DMS153 (cell line): ENCODE measurements around the gene ANKRD65.
"Not testable (repeated sequence)": the region's sequence is repeated elsewhere in the genome, so short reads cannot be mapped to it uniquely, and the experiment has no call there.

ENCODE experiments used
- DNase-seq: peaks from one replicate; lab custom pipeline; 2025; lab: John Stamatoyannopoulos, UW

ANKRD65 gene

GRCh38 chr1:1393428-1393827, 27.6 kb downstream of the ANKRD65 start:
- DNase-seq = no peak

GRCh38 chr1:1393014-1393413, 28.1 kb downstream of the ANKRD65 start:
- DNase-seq = no peak

GRCh38 chr1:1391225-1391624, 29.9 kb downstream of the ANKRD65 start:
- no peak for DNase-seq

GRCh38 chr1:1390675-1391074, 30.4 kb downstream of the ANKRD65 start:
- DNase-seq = no peak

- no peak for DNase-seq
Observed at GRCh38 chr1:1388078-1388472, 33.0 kb downstream of the ANKRD65 start.

GRCh38 chr1:1387098-1388077, 33.7 kb downstream of the ANKRD65 start:
- DNase-seq = no peak

GRCh38 chr1:1385931-1386330, 35.1 kb downstream of the ANKRD65 start:
- DNase-seq = no peak

GRCh38 chr1:1385339-1385738, 35.7 kb downstream of the ANKRD65 start:
- DNase-seq = not testable (repeated sequence)

GRCh38 chr1:1381294-1381693, 39.8 kb downstream of the ANKRD65 start:
- no peak for DNase-seq

- no peak for DNase-seq
Observed at GRCh38 chr1:1380860-1381259, 40.2 kb downstream of the ANKRD65 start.

- no peak for DNase-seq
Observed at GRCh38 chr1:1377540-1378205, 43.4 kb downstream of the ANKRD65 start.

- DNase-seq = no peak
Observed at GRCh38 chr1:1376551-1377226, 44.4 kb downstream of the ANKRD65 start.

- DNase-seq = peak; percentile 100
Observed at GRCh38 chr1:1374929-1375662, 46.0 kb downstream of the ANKRD65 start, which contains the start of gene AURKAIP1. TSS of gene AURKAIP1 (minus strand) at chr1:1375207. CDS start at chr1:1374756, 451 bp downstream.

- DNase-seq = no peak
Observed at GRCh38 chr1:1374589-1374928, 46.5 kb downstream of the ANKRD65 start.

- DNase-seq = no peak
Observed at GRCh38 chr1:1373815-1374588, 47.1 kb downstream of the ANKRD65 start.

- DNase-seq = no peak
Observed at GRCh38 chr1:1373051-1373814, 47.8 kb downstream of the ANKRD65 start.

- DNase-seq = peak; percentile 46
Observed at GRCh38 chr1:1371746-1372711, 49.0 kb downstream of the ANKRD65 start.

- DNase-seq = no peak
Observed at GRCh38 chr1:1371364-1371745, 49.7 kb downstream of the ANKRD65 start.

GRCh38 chr1:1370771-1371300, 50.2 kb downstream of the ANKRD65 start:
- DNase-seq = no peak
